Sigmoid colon (tissue), 7 donors: Measurements from ENCODE around the gene FOXN1. TPM values are rescaled to one million over a fixed set of nuclear protein-coding genes. Genes with fewer than 3 reads are reported as not detected.

Experiments used
- DNase-seq: peaks from one replicate; pipeline ENCODE4 v3.0.0-alpha.2; 2019
- H3K27ac ChIP-seq, 4 donors: fragments of 200-600 bp; sonication (generic); one replicate each; pipeline ENCODE4 v1.5.1; 2016 to 2019; ENCODE audit warnings: mild to moderate bottlenecking in 1 of 4
- H3K27me3 ChIP-seq, 3 donors: fragments of 200-600 bp; sonication (generic); one replicate each; pipeline ENCODE4 v1.5.1; 2019; ENCODE audit warnings: mild to moderate bottlenecking in 1 of 3
- H3K36me3 ChIP-seq, 4 donors: fragments of 200-600 bp; sonication (generic); one replicate each; pipeline ENCODE4 v1.5.1; 2016 to 2019
- H3K4me1 ChIP-seq, 4 donors: fragments of 200-600 bp; sonication (generic); one replicate each; pipeline ENCODE4 v1.5.1; 2017 to 2019
- H3K4me3 ChIP-seq, 4 donors: fragments of 200-600 bp; sonication (generic); one replicate each; pipeline ENCODE4 v1.5.1; 2017 to 2019; ENCODE audit warnings: mild to moderate bottlenecking in 2 of 4, moderate library complexity in 1 of 4
- H3K9me3 ChIP-seq, 4 donors: fragments of 200-600 bp in 3 of 4; sonication (generic) in 3 of 4; one replicate each; pipeline versions ENCODE4 v1.5.1 to v1.6.1; 2013 to 2019
- EP300 ChIP-seq, 4 donors: sonication (generic); formaldehyde crosslinking; IDR thresholded peaks; one replicate each; pipeline ENCODE4 v1.6.1; 2017; ENCODE audit warnings: antibody characterized with exemption in 4 of 4
- POLR2A ChIP-seq, 2 donors: fragments of 450-650 bp; IDR thresholded peaks; one replicate each; pipeline ENCODE4 v1.6.1; 2016; ENCODE audit warnings: antibody characterized with exemption in 2 of 2, mild to moderate bottlenecking in 2 of 2, moderate library complexity in 2 of 2
- POLR2AphosphoS5 ChIP-seq, 4 donors: sonication (generic); formaldehyde crosslinking; IDR thresholded peaks; one replicate each; pipeline ENCODE4 v1.6.1; 2017; ENCODE audit warnings: antibody characterized with exemption in 4 of 4
- WGBS, 2 donors: extraction: QIAGEN DNeasy Blood & Tissue Kit; methylation state at CpG; one replicate each; pipeline ENCODE4 v1.1.7; 2013; 5-methylcytosine and 5-hydroxymethylcytosine counted together
- intact Hi-C: fragments of 100-400 bp; cut with DNase I; formaldehyde crosslinking; loops from one replicate; pipeline ENCODE4 v1.15.1; 2023
- polyA plus RNA-seq, 3 donors: library from polyadenylated mRNA; stranded (reverse); fragments of 200-250 nt; gene quantifications; one replicate each; pipeline ENCODE4 v1.2.3, GENCODE V29; 2013
- total RNA-seq, 4 donors: library from RNA; depleted of rRNA; stranded (reverse); fragments of >200 nt; gene quantifications; one replicate each; pipeline ENCODE4 v1.1.0, GENCODE V29; 2016
- TF ChIP-seq, protein P1 (sequence below), 4 experiments: fragments of 450-650 bp in 3 of 4; fragments of 200-600 bp in 1 of 4; IDR thresholded peaks; one replicate each; pipeline ENCODE4 v1.5.1; 2016 to 2019; ENCODE audit warnings: antibody characterized with exemption in 4 of 4, mild to moderate bottlenecking in 3 of 4, moderate library complexity in 2 of 4
- donor health status: healthy with polysubstance abuse.
- donor health status: Bipolar disorder and iron deficiency.
- donor health status: healthy.

The FOXN1 gene
- total and polyA plus RNA-seq, 7 donors: 0.23 to 0.60 (median 0.38) TPM; not detected in 4

DNA sequence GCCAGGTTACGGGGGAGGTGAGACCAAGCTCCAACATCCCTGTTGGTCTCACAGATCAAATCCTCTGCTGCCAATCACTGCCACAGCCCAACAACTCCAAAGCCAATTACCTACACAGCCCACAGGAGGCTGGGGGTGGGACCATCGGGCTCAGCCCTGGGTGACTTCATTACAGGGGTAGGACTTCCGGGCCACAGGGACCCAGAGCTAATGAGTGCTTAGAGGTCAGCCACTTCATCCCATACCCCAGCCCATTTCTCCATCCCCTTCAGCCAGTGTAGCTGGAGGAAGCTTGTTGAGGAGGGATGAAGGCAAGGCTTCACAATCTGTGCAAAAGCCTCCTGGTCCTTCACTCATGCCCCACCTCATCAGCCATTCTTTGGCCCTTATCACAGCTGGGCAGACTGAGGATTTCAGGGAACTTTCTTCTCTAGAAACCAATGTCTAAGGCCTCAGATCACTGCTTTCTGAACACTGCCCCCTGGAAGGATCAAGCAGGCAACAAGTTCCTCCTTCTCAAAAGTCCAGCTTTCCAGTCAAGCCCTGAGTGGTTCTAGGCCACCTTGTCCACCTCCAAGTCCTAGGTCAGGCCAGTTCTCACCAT lies 5.8 kb downstream of the FOXN1 start:
- peaks cover 12 to 67% (median 39%) of the 10 kb centered on the region in 3 donors for H3K27me3 ChIP-seq
- no peak overlapping the region for H3K4me3 ChIP-seq
- H3K9me3 ChIP-seq: no peaks in the 10 kb centered on the region
- H3K4me1 ChIP-seq: no peaks in the 10 kb centered on the region
- no peak for DNase-seq
- intact Hi-C loops: no loop called here
- H3K36me3 ChIP-seq: no peaks in the 10 kb centered on the region
- no peak for TF ChIP-seq EP300 (IDR thresholded peaks at IDR 0.05)
- TF ChIP-seq POLR2A (IDR thresholded peaks at IDR 0.05): no peak
- TF ChIP-seq, protein P1, sequence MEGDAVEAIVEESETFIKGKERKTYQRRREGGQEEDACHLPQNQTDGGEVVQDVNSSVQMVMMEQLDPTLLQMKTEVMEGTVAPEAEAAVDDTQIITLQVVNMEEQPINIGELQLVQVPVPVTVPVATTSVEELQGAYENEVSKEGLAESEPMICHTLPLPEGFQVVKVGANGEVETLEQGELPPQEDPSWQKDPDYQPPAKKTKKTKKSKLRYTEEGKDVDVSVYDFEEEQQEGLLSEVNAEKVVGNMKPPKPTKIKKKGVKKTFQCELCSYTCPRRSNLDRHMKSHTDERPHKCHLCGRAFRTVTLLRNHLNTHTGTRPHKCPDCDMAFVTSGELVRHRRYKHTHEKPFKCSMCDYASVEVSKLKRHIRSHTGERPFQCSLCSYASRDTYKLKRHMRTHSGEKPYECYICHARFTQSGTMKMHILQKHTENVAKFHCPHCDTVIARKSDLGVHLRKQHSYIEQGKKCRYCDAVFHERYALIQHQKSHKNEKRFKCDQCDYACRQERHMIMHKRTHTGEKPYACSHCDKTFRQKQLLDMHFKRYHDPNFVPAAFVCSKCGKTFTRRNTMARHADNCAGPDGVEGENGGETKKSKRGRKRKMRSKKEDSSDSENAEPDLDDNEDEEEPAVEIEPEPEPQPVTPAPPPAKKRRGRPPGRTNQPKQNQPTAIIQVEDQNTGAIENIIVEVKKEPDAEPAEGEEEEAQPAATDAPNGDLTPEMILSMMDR (IDR thresholded peaks at IDR 0.05): no peak
- no peak for TF ChIP-seq POLR2AphosphoS5 (IDR thresholded peaks at IDR 0.05)
- no peak overlapping the region for H3K27ac ChIP-seq
- WGBS, 2 donors: 85 to 86% methylated on average over 3 of the region's 3 CpGs

DNA sequence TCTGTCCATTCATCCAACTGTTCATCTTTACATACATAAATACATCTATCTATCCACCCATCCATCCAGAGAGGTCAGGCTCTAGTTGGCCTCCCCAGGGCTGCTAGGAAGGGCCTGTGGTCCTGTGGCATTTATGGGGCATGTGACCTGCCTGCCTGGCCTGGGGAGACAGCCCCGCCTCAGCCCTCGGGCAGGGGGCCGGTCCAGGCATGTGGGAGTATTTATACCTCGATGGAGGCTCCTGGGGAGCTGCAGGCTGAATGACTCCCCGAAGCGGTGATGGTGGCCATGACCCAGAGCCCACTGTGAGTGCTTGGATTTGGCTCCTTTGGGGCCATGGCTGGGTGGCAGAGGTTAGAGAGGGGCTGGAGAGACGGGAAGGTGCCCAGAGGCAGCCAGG lies 7.3 kb downstream of the FOXN1 start:
- WGBS, 2 donors: 83 to 84% methylated on average over 7 of the region's 7 CpGs
- H3K36me3 ChIP-seq: no peaks in the 10 kb centered on the region
- no peak for DNase-seq
- no peak overlapping the region for H3K4me3 ChIP-seq
- no peaks in the 10 kb centered on the region for H3K9me3 ChIP-seq
- TF ChIP-seq POLR2A (IDR thresholded peaks at IDR 0.05) (no peak), POLR2AphosphoS5 (IDR thresholded peaks at IDR 0.05) (no peak), EP300 (IDR thresholded peaks at IDR 0.05) (no peak)
- TF ChIP-seq, protein P1 (IDR thresholded peaks at IDR 0.05): no peak
- H3K27ac ChIP-seq: no peak overlapping the region
- intact Hi-C loops: no loop called here
- H3K27me3 ChIP-seq: peaks cover 7 to 52% (median 37%) of the 10 kb centered on the region in 3 donors
- no peaks in the 10 kb centered on the region for H3K4me1 ChIP-seq

DNA sequence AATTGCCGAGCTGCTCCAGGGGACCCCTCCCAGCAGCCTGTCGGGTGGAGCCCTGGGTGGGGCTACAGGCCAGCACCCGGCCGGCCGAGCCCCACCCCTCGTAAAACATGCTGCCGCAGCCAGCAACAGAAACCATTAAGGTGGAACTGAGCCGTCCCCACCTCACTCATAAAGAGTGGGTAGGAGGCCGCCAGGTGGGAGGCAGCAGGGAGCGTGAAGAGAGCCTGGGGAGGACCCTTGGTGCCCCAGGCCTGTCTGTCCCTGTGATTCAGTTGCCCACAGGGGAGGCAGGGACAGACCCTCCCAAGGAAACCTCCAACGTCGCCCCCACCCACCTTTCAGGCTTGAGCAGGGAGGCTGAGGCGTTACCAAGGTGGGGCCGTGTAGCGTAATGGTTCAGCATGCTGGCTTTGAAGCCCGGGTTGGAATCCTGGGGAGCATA lies 8.4 kb downstream of the FOXN1 start:
- Histone ChIP-seq H3K4me3 (no peak overlapping the region), H3K27me3 (peaks cover 5 to 41% (median 27%) of the 10 kb centered on the region in 3 donors), H3K4me1 (no peaks in the 10 kb centered on the region), H3K9me3 (no peaks in the 10 kb centered on the region), H3K36me3 (no peaks in the 10 kb centered on the region), H3K27ac (no peak overlapping the region)
- no peak for DNase-seq
- TF ChIP-seq, protein P1 (IDR thresholded peaks at IDR 0.05): no peak
- TF ChIP-seq POLR2AphosphoS5 (IDR thresholded peaks at IDR 0.05) (no peak), EP300 (IDR thresholded peaks at IDR 0.05) (no peak), POLR2A (IDR thresholded peaks at IDR 0.05) (no peak)
- 14 to 56% methylated on average over 16 of the region's 16 CpGs for WGBS, 2 donors
- intact Hi-C loops: no loop called here

DNA sequence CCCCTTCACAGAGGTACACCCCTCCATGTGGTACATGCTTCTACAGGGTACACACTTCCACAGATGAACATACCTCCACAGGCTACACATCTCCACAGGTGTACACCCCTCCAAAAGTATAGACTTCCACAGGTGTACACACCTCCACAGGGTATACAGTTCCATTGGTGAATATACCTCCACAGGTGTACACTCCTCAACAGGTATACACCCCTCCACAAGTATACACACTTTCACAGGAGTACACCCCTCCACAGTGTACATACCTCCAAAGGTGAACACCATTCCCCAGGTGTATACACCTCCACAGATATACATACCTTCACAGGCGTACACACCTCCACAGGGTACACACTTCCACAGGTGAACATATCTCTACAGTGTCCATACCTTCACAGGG lies 9.4 kb downstream of the FOXN1 start:
- TF ChIP-seq EP300 (IDR thresholded peaks at IDR 0.05): no peak
- no peak for TF ChIP-seq POLR2AphosphoS5 (IDR thresholded peaks at IDR 0.05)
- TF ChIP-seq, protein P1 (IDR thresholded peaks at IDR 0.05): no peak
- no peak for TF ChIP-seq POLR2A (IDR thresholded peaks at IDR 0.05)
- WGBS, 2 donors: 94 to 97% methylated on average over 1 of the region's 1 CpG

DNA sequence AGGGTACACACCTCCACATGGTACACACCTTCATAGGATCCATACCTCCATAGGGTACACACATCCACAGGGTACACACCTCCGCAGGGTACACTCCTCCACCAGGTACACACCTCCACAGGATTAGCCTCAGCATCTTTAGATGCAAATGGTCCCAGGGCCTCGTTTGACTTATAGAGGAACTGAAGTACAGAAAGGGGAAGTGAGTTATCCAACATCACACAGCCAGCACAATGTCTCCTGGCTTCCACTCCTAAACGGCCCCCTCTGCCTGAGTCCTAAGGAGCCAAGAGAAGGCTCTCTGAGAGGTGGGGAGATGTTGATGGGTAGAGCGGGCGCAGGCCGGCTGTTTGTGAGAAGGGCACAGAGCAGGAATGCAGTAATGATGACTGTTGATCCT lies 12.0 kb downstream of the FOXN1 start:
- WGBS, 2 donors: 65 to 69% methylated on average over 6 of the region's 6 CpGs
- DNase-seq: no peak
- peaks cover 5 to 9% (median 7%) of the 10 kb centered on the region in 3 donors for H3K27me3 ChIP-seq
- no peak overlapping the region for H3K27ac ChIP-seq
- intact Hi-C loops: no loop called here
- H3K9me3 ChIP-seq: no peaks in the 10 kb centered on the region
- no peaks in the 10 kb centered on the region for H3K4me1 ChIP-seq
- no peak overlapping the region for H3K4me3 ChIP-seq
- H3K36me3 ChIP-seq: no peaks in the 10 kb centered on the region
- TF ChIP-seq POLR2AphosphoS5 (IDR thresholded peaks at IDR 0.05) (no peak), EP300 (IDR thresholded peaks at IDR 0.05) (no peak), POLR2A (IDR thresholded peaks at IDR 0.05) (no peak)
- TF ChIP-seq, protein P1 (IDR thresholded peaks at IDR 0.05): no peak

More for the DNA sequence above, 9.4 kb downstream of the FOXN1 start:
- intact Hi-C loops: no loop called here
- Histone ChIP-seq H3K36me3 (no peaks in the 10 kb centered on the region), H3K4me1 (no peaks in the 10 kb centered on the region), H3K27ac (no peak overlapping the region), H3K4me3 (no peak overlapping the region), H3K9me3 (no peaks in the 10 kb centered on the region), H3K27me3 (peaks cover 5 to 33% (median 22%) of the 10 kb centered on the region in 3 donors)
- no peak for DNase-seq
